ENCODE data around the gene CAVIN2. TPM values are rescaled to one million over a fixed set of nuclear protein-coding genes. Genes with fewer than 3 reads are reported as not detected.

CAVIN2 gene
- total RNA-seq, 1 donor from 2014 or later: 50.6 TPM

DNA sequence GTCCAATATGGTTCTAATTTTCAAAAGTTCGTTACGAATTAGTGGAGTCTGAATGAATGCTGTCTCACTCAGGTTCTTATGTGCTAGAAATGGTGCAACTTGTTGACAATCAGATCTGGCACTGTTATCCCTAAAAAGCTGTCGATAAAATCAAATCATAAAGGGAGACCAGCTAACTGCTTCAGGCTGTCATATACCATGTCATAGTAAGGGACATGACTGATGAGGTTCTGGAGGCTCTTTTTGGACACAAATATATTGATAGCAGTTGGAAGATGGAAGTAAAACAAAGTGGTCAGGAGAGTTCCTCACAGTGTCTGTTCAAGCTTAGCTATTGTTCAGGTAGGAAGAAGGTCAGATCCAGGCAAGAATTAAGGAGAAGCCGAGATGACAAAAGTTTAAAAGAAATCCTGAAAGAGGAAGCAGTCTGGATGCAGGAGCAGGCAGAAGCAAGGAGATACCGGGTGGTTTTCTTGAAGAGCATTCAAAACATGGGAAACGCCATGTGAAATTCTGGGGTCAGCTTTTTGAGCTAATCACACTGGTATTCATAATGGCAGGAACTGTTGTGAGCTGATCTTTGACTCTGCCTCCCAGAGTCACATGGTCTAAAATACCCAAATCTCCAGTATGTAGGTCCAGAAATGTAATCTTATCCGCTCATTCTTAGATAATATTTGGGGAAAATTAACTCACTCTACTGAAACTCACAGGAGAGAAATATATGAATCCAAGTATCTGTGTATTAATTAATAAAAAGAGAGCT, 9.4 kb upstream of the CAVIN2 start:
- no peaks in the 10 kb centered on the region for H3K36me3 ChIP-seq
- intact Hi-C loops (cut with DNase I): no loop called here
- H3K27ac ChIP-seq: no peak overlapping the region
- H3K27me3 ChIP-seq: no peaks in the 10 kb centered on the region
- TF ChIP-seq, protein P1, sequence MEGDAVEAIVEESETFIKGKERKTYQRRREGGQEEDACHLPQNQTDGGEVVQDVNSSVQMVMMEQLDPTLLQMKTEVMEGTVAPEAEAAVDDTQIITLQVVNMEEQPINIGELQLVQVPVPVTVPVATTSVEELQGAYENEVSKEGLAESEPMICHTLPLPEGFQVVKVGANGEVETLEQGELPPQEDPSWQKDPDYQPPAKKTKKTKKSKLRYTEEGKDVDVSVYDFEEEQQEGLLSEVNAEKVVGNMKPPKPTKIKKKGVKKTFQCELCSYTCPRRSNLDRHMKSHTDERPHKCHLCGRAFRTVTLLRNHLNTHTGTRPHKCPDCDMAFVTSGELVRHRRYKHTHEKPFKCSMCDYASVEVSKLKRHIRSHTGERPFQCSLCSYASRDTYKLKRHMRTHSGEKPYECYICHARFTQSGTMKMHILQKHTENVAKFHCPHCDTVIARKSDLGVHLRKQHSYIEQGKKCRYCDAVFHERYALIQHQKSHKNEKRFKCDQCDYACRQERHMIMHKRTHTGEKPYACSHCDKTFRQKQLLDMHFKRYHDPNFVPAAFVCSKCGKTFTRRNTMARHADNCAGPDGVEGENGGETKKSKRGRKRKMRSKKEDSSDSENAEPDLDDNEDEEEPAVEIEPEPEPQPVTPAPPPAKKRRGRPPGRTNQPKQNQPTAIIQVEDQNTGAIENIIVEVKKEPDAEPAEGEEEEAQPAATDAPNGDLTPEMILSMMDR (IDR thresholded peaks at IDR 0.05): no peak
- TF ChIP-seq POLR2A (IDR thresholded peaks at IDR 0.05) (no peak), POLR2AphosphoS5 (IDR thresholded peaks at IDR 0.05; ENCODE audit: insufficient read depth in 1 of 2, low read depth in 1 of 2) (no peak)
- no peak overlapping the region for H3K4me3 ChIP-seq
- no peaks in the 10 kb centered on the region for H3K4me1 ChIP-seq
- H3K9me3 ChIP-seq: no peaks in the 10 kb centered on the region
- DNase-seq (ENCODE audit: extremely low spot score in 2 of 2): no peak

DNA sequence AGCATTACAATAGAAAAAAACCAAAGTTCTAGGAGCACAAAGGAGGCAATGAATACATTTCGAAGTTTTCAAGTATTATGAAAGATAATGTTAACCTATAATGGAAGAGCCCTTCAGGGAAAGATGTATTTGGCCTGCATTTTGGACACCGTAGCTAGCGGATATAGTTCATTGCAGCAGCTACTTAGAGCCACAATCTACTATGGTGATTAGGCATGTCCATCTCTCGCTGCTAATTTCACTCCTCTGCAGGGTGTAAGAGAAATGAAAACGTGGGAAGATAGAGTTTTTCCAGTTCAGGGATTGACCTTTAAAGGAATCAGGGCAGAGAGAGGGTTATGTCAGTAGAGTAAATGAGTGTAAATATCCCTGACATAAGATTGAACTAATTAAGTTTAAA, 8.5 kb upstream of the CAVIN2 start:
- TF ChIP-seq POLR2A (IDR thresholded peaks at IDR 0.05) (no peak), POLR2AphosphoS5 (IDR thresholded peaks at IDR 0.05; ENCODE audit: insufficient read depth in 1 of 2, low read depth in 1 of 2) (no peak)
- TF ChIP-seq, protein P1 (IDR thresholded peaks at IDR 0.05): no peak
- no peak overlapping the region for H3K27ac ChIP-seq
- intact Hi-C loops (cut with DNase I): no loop called here
- DNase-seq (ENCODE audit: extremely low spot score in 2 of 2): no peak
- no peaks in the 10 kb centered on the region for H3K36me3 ChIP-seq
- H3K4me1 ChIP-seq: no peaks in the 10 kb centered on the region
- no peaks in the 10 kb centered on the region for H3K27me3 ChIP-seq
- H3K4me3 ChIP-seq: no peak overlapping the region
- no peaks in the 10 kb centered on the region for H3K9me3 ChIP-seq

- DNase-seq (ENCODE audit: extremely low spot score in 2 of 2): no peak
- no peak overlapping the region for H3K4me3 ChIP-seq
- no peaks in the 10 kb centered on the region for H3K9me3 ChIP-seq
- TF ChIP-seq POLR2A (IDR thresholded peaks at IDR 0.05) (no peak), POLR2AphosphoS5 (IDR thresholded peaks at IDR 0.05; ENCODE audit: insufficient read depth in 1 of 2, low read depth in 1 of 2) (no peak)
- TF ChIP-seq, protein P1 (IDR thresholded peaks at IDR 0.05): no peak
- H3K36me3 ChIP-seq: no peaks in the 10 kb centered on the region
- no peaks in the 10 kb centered on the region for H3K27me3 ChIP-seq
- H3K27ac ChIP-seq: no peak overlapping the region
- intact Hi-C loops (cut with DNase I): no loop called here
- no peaks in the 10 kb centered on the region for H3K4me1 ChIP-seq
Measured at GRCh38 chr2:191854382-191855372, 7.8 kb upstream of the CAVIN2 start.

- no peak for DNase-seq (ENCODE audit: extremely low spot score in 2 of 2)
- intact Hi-C loops (cut with DNase I): no loop called here
- Histone ChIP-seq H3K9me3 (no peaks in the 10 kb centered on the region), H3K4me3 (no peak overlapping the region), H3K27ac (no peak overlapping the region), H3K4me1 (no peaks in the 10 kb centered on the region), H3K27me3 (no peaks in the 10 kb centered on the region), H3K36me3 (no peaks in the 10 kb centered on the region)
- TF ChIP-seq POLR2AphosphoS5 (IDR thresholded peaks at IDR 0.05; ENCODE audit: insufficient read depth in 1 of 2, low read depth in 1 of 2) (no peak), POLR2A (IDR thresholded peaks at IDR 0.05) (no peak)
- TF ChIP-seq, protein P1 (IDR thresholded peaks at IDR 0.05): no peak
Measured at GRCh38 chr2:191853843-191854242, 7.0 kb upstream of the CAVIN2 start.
